Activated CD4-positive, alpha-beta T cell treated with anti-CD3 and anti-CD28 coated beads, Interleukin-2, Interleukin-6, amounts not matched to agents 100 ng/mL and 50 ng/mL, durations not matched to agents 16 hours and 8 hours (primary cell): ENCODE results near the gene GFRA1.

Source experiments
- DNase-seq: peaks from one replicate; pipeline ENCODE4 v3.0.0-alpha.2; 2020

Gene GFRA1

DNA sequence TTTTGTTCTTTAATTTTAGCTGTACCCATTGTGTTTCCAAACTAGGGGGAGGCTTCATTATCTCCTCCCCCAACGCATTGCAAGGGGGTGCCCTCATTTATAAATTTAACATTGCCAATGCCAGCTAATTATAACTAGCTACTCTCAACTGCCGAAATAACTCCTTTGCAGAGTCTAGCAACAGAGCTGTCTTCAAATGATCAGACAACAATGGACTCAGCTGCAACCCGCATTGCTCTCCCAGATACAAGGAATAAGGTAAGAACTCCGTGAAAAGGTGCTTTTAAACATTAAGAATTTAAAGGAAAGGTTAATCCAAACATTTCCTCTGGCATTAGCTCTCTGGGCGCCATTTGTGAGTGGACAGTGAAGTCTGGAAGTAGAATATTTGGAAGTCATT lies 116.2 kb downstream of the GFRA1 start:
- no peak for DNase-seq

- DNase-seq = no peak
Observed at GRCh38 chr10:116155191-116155590, 117.8 kb downstream of the GFRA1 start.

DNA sequence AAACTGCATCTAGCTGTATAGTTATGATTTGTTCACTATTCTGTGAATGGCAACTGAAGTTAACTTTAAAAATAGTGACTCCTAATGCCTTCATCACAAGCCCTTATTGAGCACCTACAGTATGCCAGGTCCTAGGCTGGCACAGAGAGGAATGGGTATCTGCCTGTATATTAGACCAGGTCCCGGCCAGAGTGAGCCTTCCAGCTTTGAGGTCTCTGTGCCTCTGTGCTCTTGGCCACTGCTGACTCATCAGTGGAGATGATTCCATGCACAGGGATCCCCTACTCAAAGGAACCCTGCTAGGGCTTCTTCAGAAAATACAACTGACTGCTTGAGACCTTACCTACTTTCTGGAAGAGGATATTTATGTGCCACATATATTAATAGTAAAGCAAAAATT lies 118.4 kb downstream of the GFRA1 start:
- DNase-seq = no peak

DNA sequence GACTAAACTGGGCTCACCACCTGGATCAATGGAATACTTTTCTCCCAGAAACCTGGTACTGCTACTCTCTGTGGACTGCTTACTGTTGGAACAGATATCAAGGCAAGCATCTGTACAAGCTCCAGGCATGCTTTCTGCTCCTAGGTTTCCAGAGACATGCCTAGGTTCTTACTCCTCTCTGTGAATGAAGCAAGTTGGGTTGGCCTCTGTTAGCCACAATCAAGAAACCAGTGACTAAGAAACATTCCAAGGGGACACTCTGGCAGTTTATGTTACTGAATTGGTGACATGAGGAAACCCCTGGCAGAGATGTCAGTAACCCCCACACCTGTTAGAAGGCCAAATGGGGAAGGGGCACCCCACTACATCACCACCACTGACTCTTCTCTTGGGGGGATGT lies 121.9 kb downstream of the GFRA1 start:
- no peak for DNase-seq

- DNase-seq = no peak
Observed at GRCh38 chr10:116150606-116151005, 122.4 kb downstream of the GFRA1 start.

DNA sequence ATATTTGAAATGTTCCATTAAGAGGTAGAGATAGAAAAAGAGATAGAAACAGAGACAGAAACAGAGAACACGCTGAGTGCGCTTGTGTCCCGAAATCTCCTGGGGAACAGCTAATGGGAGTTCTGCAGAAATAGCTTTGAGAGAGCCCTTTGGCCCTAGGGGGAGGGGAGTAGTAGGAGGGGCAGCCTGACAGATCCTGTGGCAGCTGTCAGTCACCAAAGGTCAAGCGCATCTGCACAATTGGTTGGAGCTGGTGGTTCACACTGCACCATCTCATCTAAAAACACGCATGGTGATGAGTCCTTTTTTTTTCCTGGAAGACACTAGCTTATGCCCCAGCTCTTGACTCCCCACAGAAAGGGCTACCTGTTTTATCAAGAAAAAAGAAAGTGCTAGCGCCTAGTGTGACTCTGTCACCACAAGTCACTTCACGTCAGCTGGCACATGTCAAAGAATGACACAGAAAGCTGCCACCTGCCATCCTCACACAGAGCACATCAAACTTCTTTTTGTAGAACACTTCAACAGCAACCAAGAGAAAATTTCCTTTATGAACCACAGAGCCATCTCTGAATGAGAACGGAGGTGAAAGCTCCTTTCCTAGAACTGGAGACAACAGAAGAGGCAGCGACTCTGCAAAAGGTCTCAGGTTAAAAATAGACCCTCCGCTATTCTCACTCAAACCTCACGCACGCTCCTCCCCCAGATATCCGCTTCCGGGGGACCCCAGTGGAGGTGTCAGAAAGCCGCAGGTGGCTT lies 125.7 kb downstream of the GFRA1 start:
- DNase-seq = peak; percentile 31

DNA sequence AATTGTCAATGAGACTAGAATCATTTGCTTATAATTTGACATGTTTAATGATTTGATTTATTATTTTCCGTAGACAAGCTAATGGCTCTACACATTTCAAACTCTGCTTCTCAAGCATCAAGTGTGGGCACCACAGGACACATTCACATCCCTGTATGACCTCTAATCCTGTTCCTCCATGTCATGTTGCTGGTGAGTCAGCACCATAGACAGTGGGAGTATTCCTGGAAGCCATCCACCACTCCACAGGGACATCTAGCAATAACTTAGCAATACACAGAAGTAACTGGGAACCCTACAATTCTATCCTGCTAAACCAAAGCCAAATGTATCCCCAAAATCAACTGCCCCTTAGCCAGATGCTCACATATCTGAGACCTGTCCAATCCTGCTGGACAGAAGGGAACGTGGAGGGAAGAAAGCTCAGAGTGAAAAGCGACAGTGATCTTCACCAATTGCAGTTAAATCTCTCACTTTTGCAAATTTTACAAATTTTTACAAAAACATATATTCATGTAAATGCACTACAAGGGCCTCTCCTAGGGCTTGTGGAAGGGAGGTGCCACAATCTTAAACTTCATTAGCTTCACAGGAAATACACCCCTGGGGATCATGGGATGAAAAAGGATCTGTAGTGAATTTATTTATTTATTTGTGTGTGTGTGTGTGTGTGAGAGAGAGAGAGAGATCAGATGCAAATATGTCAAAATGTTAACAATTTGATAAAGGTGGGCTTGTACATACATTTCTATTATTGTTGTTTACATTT lies 126.5 kb downstream of the GFRA1 start:
- no peak for DNase-seq

- no peak for DNase-seq
Observed at GRCh38 chr10:116143673-116144222, 129.3 kb downstream of the GFRA1 start.

GRCh38 chr10:116141855-116142254 lies 131.2 kb downstream of the GFRA1 start:
- no peak for DNase-seq

GRCh38 chr10:116141246-116141645 lies 131.8 kb downstream of the GFRA1 start:
- DNase-seq = no peak

DNA sequence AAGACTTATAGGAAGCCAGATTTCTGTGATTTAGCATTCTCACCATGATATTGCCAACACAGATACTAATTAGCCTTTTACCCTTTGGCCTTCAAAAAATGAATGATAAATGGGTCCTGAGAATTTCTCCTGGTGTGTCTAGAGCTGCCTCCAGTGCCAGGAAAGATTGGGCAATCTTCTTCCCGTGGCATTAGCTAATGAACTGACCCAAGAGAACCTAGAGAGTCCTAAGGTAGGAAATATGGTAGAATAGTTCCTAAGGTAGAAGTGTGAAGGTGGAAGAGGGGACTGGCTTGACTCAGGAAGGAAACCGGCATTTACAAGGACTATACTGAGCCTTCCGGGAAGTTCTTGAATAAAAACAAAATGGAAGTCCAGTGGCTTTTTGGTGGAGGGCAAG lies 133.1 kb downstream of the GFRA1 start:
- DNase-seq = no peak

- DNase-seq = no peak
Observed at GRCh38 chr10:116138897-116139296, 134.1 kb downstream of the GFRA1 start.

- no peak for DNase-seq
Observed at GRCh38 chr10:116136261-116136660, 136.7 kb downstream of the GFRA1 start.

- DNase-seq = no peak
Observed at GRCh38 chr10:116134322-116134721, 138.7 kb downstream of the GFRA1 start.

DNA sequence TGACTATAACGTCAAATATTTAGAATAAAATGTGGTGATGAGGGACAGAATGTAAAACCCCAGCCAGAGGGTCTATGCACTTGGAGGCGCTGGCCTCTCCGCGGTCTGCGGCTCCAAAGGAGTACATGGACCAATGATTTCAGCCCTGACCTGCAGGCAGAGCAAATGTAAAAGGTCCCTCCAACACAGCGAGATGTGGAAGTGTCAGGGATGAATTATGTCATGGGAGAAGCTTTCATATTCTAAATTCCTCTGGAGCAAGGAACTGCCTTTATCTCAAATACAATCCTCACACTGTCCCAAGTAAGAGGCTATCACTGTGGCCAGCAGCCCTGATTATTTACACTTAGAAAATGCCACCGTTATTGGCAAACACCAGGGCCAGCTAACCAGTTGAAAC lies 139.4 kb downstream of the GFRA1 start:
- no peak for DNase-seq

DNA sequence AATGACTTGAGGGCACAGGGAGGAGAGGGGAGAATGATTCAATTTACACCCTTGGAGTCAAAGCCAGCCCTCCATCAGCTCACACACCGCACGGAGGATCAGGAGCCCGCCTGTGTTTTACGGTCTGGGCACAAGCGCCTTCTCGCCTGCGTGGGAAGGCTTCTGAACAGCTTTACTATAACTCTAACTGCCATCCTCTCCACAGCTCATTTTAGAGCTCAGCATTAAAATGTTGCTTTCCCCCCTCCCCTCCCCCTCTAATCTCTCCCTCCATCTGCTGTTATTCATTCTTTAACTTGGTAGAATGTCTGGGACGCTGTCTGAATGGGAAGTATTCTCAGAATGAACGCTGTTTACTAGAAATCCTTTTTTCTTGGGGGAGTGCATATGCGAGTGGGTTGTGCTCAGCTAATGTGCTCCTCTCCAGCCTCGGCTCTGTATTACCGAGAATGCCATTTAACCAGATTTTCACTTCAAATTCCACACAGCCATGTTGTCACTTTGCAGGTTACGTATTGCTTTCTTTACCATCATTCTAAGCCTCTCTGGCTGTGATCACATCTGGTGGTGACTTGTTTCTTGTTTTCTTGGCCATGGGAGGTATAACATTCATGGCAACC lies 140.1 kb downstream of the GFRA1 start:
- no peak for DNase-seq

- no peak for DNase-seq
Observed at GRCh38 chr10:116130006-116130405, 143.0 kb downstream of the GFRA1 start.

DNA sequence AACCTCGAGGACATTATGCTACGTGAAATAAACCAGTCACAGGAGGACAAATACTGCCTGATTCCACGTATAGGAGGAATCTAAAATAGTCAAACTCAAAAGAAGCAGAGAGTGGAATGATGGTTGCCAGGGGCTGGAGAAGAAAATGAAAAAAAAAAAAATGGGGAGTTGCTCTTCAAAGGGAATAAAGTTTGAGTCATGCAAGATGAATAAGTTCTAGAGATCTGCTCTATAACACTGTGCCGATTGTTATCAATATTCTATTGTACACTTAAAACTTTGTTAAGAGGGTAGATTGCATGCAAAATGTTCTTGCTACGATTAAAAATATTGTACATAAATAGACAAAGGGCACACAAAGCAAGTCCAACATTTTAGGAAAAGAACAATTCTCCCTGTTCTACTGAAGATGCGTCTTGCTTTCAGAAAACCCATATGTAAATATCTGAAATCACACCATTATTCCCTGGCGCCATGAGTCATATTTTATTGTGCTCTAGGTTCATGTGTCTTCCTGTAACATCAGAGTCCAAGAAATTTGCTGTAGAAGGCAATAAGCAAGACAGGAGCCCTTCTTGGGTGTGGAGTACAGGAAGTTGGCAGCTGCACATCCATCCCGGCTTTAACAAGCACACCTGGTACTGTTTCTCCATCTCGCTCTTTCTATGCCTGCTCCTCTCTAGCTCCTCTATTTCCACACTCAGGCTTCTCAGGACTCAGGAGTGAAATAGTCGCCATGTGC lies 145.9 kb downstream of the GFRA1 start:
- DNase-seq = no peak

DNA sequence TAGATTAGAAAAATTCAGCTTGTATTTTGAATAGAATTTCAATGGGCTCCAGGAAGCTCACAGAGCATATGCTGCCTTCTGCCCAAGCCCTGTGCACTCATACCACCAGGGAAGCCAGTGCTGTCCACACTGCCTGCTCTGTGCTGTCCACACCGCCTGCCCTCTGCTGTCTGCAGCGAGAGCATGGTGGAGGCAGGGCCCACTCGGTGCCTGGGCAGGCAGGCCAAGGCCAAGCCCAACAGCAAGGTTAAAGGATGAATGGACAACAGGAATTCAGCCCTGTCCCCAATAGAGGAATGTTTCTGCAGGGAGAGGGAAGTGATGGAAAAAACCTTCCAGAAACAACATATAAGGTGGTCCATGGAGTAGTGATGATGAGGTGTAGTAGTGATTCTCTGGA lies 146.8 kb downstream of the GFRA1 start:
- no peak for DNase-seq

- DNase-seq = no peak
Observed at GRCh38 chr10:116125180-116125579, 147.8 kb downstream of the GFRA1 start.

DNA sequence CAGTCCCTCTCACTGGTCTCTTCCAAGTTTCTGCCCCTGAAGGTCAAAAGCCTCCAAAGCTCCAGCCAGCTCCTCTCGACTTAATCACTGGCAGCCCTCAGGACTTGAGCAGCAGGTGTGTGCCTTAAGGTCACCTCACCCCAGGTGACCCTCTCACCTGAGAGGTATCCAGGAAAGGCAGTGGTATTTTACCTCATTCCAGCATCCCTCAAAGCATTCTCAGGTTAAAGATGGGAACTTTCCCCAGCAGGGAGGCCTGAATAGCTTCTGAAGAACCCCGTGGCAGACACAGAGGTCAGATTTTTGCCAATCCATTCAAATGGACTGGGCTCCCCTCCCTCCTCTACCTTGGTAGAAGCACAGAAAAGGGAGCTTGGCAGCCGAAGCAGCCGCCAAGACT lies 148.2 kb downstream of the GFRA1 start:
- DNase-seq = no peak

DNA sequence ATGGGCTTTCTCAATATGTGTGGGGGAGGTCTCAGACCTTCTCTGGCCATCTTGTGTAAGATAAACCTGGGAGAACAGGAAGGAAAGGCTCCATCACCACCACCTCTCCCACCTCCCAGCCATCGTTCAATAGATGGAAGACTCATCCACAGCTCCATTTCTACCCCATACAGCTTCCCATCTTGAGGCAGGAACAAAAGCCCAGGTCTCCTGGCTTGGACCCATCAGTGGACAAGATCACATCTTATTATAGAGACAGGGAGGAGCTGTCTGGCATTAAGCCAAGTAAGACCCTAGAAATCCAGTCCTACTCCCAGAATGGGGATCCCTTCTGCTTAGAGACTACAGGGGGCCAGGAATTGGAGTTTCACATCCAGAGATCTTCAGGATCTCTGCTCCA lies 150.3 kb downstream of the GFRA1 start:
- no peak for DNase-seq
